Retinal pigment epithelial cell (primary cell): ENCODE data around the gene MRGPRF.

ENCODE experiments used
- DNase-seq: peaks from one replicate; pipeline ENCODE4 v3.0.0-alpha.2; 2010; ENCODE audit warnings: low read depth
- H3K4me3 ChIP-seq: 2 replicates; pipeline ENCODE4 v1.5.1; 2011; ENCODE audit warnings: mild to moderate bottlenecking, low read length, control low read depth, moderate library complexity
- TF ChIP-seq, protein P1 (sequence below): conservative IDR thresholded peaks from 2 replicates; pipeline ENCODE4 v1.5.1; 2011; ENCODE audit warnings: low read depth, low read length, control low read depth, inconsistent platforms

Gene MRGPRF

DNA sequence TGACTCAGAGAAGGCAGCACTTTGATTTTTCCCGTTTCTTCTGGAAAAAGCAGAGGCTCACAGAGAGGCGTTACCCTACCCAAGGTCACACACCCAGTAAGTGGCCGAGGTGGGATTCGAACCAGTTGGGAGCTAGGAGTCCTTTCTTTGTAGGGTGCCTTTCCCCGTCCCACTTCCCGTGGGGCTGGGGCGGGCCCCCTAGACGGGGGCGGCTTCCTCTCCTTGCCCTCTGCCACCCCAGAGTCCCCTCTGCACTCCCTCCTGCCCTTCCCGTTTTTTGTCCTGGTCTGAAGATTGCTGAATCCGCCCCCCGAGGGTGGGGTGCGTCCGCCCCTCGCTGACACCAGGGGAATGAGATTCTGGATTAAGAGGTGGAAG is 36.4 kb upstream of the MRGPRF start:
- TF ChIP-seq, protein P1, sequence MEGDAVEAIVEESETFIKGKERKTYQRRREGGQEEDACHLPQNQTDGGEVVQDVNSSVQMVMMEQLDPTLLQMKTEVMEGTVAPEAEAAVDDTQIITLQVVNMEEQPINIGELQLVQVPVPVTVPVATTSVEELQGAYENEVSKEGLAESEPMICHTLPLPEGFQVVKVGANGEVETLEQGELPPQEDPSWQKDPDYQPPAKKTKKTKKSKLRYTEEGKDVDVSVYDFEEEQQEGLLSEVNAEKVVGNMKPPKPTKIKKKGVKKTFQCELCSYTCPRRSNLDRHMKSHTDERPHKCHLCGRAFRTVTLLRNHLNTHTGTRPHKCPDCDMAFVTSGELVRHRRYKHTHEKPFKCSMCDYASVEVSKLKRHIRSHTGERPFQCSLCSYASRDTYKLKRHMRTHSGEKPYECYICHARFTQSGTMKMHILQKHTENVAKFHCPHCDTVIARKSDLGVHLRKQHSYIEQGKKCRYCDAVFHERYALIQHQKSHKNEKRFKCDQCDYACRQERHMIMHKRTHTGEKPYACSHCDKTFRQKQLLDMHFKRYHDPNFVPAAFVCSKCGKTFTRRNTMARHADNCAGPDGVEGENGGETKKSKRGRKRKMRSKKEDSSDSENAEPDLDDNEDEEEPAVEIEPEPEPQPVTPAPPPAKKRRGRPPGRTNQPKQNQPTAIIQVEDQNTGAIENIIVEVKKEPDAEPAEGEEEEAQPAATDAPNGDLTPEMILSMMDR: no peak
- DNase-seq: no peak
- H3K4me3 ChIP-seq: peak overlapping the region; percentile 73

GRCh38 chr11:69048694-69049489 is 35.8 kb upstream of the MRGPRF start, which contains the start of gene TPCN2:
Gene TPCN2 (plus strand): TSS chr11:69048932. CDS start chr11:69048998, 66 bp downstream.
- DNase-seq: peak; percentile 85
- peak within 1 kb of the TSS; percentile 73 for H3K4me3 ChIP-seq
- TF ChIP-seq, protein P1: no peak

DNA sequence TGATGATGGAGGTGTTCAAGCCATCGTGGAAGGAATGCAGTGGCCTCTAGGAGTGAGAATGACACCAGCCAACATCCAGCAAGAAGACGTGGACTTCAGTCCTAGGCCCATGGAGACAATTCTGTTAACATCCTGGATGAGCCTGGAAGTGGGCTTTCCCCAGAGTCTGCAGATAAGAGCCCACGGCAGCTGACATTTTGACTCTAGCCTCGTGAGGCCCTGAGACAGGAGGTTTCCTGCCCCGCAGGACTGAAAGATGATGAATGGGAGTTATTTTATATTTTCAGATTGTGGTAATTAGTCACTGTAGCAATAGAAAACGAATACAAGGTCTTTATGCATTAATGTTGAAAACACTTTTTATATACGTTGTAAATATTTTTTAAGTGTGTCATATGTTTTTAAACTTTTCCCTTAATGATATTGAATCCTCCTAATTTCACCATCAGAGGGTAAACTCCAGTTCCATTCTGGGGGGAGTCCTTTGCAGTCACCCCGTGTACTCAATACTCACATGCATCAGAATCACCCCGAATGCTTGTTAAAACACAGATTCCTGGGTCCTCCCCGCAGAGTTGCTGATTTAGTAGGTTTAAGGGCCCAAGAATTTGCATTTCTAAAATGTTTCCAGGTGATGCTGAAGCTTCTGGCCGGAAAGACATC is 35.1 kb upstream of the MRGPRF start:
- TF ChIP-seq, protein P1: no peak
- no peak for DNase-seq

GRCh38 chr11:69044111-69045013 is 31.3 kb upstream of the MRGPRF start:
- TF ChIP-seq, protein P1: peak; percentile 86
- peak; percentile 60 for DNase-seq
- H3K4me3 ChIP-seq: no peak overlapping the region

More for the DNA sequence above, 35.1 kb upstream of the MRGPRF start:
- H3K4me3 ChIP-seq: peak overlapping the region; percentile 73

- TF ChIP-seq, protein P1: no peak
- H3K4me3 ChIP-seq: no peak overlapping the region
- DNase-seq: no peak
Measured at GRCh38 chr11:69041516-69041915, 28.5 kb upstream of the MRGPRF start.

DNA sequence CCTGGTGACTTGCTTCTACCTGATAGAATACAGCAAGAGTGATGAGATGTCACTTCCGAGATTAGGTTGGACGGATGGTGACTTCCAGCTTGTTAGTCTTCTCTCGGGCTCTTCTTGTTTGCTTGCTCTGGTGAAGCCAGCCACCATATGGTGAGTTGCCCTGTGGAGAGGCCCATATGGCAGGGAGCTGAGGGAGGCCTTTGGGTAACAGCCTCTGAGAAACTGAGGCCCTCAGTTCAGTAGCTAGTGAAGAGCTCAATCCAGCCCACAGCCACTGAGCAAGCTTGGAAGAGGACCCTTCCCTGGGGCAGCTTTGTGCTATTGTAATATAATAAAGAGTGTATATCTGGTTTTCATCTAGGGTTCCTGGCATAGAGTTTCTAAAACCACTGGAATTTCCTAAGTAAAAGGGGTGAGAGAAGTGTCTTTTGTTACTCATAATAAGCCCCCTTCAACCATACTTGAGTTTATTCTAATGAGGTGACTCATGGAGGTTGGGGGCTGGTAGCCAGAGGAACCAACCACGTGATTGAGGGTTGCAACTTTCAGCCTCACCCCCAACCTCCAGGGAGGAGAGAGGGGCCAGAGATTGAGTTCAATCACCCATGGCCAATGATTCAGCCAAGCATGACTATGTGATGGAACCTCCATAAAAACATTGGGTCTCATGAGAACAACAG is 27.7 kb upstream of the MRGPRF start:
- no peak overlapping the region for H3K4me3 ChIP-seq
- TF ChIP-seq, protein P1: no peak
- peak; percentile 60 for DNase-seq
